ENCODE results near the gene RPLP2.
A peak's percentile ranks its signal among the peaks of the same experiment; 100 is the strongest.

RPLP2 gene

DNA sequence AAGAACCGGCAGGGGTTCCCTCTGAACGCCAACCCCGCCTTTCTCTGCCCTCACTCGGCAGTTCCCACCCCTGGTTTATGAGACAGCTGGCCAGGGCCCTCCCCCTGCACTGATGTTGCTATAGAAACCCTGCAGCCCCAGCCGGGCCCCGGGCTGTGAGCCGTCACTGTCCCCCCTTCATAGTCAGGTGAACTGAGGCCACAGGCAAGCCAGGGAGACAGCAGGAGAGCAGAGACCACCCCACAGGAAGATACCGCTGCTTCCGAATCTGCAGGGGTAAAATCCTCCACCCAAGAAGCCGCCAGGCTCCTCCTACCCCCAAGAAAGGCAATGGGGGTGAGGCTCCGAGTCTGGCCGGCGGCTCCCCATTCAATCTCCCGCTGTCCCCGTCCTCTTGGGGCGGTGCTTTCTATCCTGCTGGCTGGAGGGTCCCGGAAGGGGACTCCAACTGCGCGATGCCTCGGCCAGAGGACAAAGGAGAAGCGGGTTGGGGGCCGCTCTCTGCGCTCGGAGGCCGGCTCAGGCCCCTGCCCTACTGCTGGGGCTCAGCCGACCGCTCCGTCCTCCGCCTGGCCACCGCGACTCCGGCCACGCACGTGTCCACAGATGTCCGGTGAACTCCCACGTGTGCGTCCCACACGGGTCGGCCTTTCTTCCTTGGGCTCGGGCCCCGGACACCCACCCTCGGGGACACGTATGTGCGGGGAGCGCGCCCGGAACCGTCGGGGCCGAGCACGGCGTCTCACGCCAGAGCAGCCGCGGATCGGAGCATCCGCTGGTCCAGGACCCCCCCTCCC, 12.3 kb upstream of the RPLP2 start (continued):
- TF ChIP-seq, protein P1, sequence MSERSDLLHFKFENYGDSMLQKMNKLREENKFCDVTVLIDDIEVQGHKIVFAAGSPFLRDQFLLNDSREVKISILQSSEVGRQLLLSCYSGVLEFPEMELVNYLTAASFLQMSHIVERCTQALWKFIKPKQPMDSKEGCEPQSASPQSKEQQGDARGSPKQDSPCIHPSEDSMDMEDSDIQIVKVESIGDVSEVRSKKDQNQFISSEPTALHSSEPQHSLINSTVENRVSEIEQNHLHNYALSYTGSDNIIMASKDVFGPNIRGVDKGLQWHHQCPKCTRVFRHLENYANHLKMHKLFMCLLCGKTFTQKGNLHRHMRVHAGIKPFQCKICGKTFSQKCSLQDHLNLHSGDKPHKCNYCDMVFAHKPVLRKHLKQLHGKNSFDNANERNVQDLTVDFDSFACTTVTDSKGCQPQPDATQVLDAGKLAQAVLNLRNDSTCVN (tag by site-specific recombination; optimal IDR thresholded peaks at IDR 0.05) = peak; percentile 88
- no peak for TF ChIP-seq ZBTB1 (tag by site-specific recombination; IDR thresholded peaks at IDR 0.05)
- TF ChIP-seq, protein P2, sequence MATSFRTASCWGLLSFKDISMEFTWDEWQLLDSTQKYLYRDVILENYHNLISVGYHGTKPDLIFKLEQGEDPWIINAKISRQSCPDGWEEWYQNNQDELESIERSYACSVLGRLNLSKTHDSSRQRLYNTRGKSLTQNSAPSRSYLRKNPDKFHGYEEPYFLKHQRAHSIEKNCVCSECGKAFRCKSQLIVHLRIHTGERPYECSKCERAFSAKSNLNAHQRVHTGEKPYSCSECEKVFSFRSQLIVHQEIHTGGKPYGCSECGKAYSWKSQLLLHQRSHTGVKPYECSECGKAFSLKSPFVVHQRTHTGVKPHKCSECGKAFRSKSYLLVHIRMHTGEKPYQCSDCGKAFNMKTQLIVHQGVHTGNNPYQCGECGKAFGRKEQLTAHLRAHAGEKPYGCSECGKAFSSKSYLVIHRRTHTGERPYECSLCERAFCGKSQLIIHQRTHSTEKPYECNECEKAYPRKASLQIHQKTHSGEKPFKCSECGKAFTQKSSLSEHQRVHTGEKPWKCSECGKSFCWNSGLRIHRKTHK (tag by site-specific recombination; IDR thresholded peaks at IDR 0.05) = no peak
- TF ChIP-seq, protein P3, sequence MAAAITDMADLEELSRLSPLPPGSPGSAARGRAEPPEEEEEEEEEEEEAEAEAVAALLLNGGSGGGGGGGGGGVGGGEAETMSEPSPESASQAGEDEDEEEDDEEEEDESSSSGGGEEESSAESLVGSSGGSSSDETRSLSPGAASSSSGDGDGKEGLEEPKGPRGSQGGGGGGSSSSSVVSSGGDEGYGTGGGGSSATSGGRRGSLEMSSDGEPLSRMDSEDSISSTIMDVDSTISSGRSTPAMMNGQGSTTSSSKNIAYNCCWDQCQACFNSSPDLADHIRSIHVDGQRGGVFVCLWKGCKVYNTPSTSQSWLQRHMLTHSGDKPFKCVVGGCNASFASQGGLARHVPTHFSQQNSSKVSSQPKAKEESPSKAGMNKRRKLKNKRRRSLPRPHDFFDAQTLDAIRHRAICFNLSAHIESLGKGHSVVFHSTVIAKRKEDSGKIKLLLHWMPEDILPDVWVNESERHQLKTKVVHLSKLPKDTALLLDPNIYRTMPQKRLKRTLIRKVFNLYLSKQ (tag by site-specific recombination; IDR thresholded peaks at IDR 0.05; ENCODE audit: borderline replicate concordance) = no peak
- TF ChIP-seq GLIS2 (tag by site-specific recombination; IDR thresholded peaks at IDR 0.05) = peak; percentile 91
- TF ChIP-seq ZNF785 (tag by site-specific recombination; IDR thresholded peaks at IDR 0.05) = no peak
- TF ChIP-seq ZNF510 (tag by site-specific recombination; IDR thresholded peaks at IDR 0.05; ENCODE audit: insufficient replicate concordance) = no peak
- no peak for TF ChIP-seq ZNF791 (tag by site-specific recombination; IDR thresholded peaks at IDR 0.05)

DNA sequence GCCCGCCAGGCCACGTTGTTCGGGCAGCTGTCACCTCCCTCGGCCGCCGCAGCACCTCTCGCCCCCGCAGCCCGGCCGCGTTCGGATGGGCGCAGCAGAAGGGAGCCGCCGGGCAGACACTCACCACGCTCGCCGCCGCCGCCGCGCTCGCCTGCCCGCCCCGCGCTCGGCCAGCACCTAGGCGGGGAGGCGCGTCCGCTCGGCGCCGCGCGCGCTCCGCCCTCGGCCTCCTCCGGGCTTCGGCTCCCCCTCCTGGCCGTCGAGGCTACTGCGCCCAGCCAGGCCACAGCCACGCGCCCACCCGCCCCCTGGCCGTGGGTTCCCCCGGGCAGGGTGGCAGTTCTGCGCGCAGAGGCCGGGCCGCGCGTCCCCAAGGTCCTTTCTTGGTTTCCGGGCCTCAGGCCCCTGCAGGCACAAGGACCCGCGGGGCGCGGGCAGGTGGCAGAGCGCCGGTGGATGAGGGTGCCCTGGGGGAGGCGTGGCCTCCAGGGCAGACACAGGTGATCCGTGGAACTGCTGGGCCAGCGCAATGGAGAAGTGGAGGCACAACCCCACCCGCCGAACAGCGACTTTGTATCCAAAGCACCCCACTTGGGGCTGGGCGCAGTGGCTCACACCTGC, 11.6 kb upstream of the RPLP2 start, which contains the start of gene SLC25A22:
SLC25A22 (minus strand) TSS at position 189 of the 621 bp plus-strand sequence. CDS start 3,275 bp downstream, outside the sequence.
- H3K9me3 ChIP-seq (ENCODE audit: control insufficient read depth, insufficient read depth, low read depth, low read length) = no peaks in the 10 kb centered on the region
- peaks cover 6% of the 10 kb centered on the region for H3K4me1 ChIP-seq (ENCODE audit: control insufficient read depth, insufficient read depth, low read length)
- ChIA-PET POLR2A (interaction anchor here (0.6 to 0.7 kb wide), 2 partner anchors 8 to 15 kb away, joined by 3 read pairs; no protein-coding TSS in a partner anchor), CTCF (interaction anchor here (1.2 kb wide), 1 partner anchor 13 kb away, joined by 6 read pairs; no protein-coding TSS in a partner anchor)
- peak within 1 kb of the TSS; percentile 90 for H3K4me3 ChIP-seq (ENCODE audit: low read depth, low read length)
- peak within 1 kb of the TSS; percentile 74; the same call in 1 of the 2 replicates for H3K27ac ChIP-seq (ENCODE audit: extremely low read depth, low read depth, low read length)
- peaks cover 0 to 60% of the 10 kb centered on the region in 2 experiments; a peak in 1 of 3 replicates for H3K36me3 ChIP-seq (ENCODE audit: control insufficient read depth in 2 of 2, insufficient read depth in 1 of 2, low read length in 2 of 2)
- peak; percentile 72 for TF ChIP-seq ZBTB8A (tag by site-specific recombination; IDR thresholded peaks at IDR 0.05)
- 0 out of 2 replicates have a peak, but pooled peaks have one; percentile 38 for TF ChIP-seq KLF10 (tag by site-specific recombination; IDR thresholded peaks at IDR 0.05)
- no peak for TF ChIP-seq BCL11A (tag by site-specific recombination; IDR thresholded peaks at IDR 0.05; ENCODE audit: low read depth)
- TF ChIP-seq, protein P4, sequence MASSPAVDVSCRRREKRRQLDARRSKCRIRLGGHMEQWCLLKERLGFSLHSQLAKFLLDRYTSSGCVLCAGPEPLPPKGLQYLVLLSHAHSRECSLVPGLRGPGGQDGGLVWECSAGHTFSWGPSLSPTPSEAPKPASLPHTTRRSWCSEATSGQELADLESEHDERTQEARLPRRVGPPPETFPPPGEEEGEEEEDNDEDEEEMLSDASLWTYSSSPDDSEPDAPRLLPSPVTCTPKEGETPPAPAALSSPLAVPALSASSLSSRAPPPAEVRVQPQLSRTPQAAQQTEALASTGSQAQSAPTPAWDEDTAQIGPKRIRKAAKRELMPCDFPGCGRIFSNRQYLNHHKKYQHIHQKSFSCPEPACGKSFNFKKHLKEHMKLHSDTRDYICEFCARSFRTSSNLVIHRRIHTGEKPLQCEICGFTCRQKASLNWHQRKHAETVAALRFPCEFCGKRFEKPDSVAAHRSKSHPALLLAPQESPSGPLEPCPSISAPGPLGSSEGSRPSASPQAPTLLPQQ (tag by site-specific recombination; IDR thresholded peaks at IDR 0.05) = no peak
- no peak for TF ChIP-seq ZNF747 (tag by site-specific recombination; IDR thresholded peaks at IDR 0.05)
- no peak for TF ChIP-seq ZNF670 (tag by site-specific recombination; IDR thresholded peaks at IDR 0.05; ENCODE audit: low read depth)
- TF ChIP-seq KLF16 (tag by site-specific recombination; IDR thresholded peaks at IDR 0.05) = 0 out of 2 replicates have a peak, but pooled peaks have one; percentile 21
- no peak for TF ChIP-seq ZSCAN23 (tag by site-specific recombination; IDR thresholded peaks at IDR 0.05)
- no peak for TF ChIP-seq ZIC2 (tag by site-specific recombination; IDR thresholded peaks at IDR 0.05)
- TF ChIP-seq, protein P5, sequence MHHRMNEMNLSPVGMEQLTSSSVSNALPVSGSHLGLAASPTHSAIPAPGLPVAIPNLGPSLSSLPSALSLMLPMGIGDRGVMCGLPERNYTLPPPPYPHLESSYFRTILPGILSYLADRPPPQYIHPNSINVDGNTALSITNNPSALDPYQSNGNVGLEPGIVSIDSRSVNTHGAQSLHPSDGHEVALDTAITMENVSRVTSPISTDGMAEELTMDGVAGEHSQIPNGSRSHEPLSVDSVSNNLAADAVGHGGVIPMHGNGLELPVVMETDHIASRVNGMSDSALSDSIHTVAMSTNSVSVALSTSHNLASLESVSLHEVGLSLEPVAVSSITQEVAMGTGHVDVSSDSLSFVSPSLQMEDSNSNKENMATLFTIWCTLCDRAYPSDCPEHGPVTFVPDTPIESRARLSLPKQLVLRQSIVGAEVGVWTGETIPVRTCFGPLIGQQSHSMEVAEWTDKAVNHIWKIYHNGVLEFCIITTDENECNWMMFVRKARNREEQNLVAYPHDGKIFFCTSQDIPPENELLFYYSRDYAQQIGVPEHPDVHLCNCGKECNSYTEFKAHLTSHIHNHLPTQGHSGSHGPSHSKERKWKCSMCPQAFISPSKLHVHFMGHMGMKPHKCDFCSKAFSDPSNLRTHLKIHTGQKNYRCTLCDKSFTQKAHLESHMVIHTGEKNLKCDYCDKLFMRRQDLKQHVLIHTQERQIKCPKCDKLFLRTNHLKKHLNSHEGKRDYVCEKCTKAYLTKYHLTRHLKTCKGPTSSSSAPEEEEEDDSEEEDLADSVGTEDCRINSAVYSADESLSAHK (tag by site-specific recombination; IDR thresholded peaks at IDR 0.05) = no peak
- TF ChIP-seq ZNF133 (tag by site-specific recombination; IDR thresholded peaks at IDR 0.05) = no peak
- TF ChIP-seq, protein P6, sequence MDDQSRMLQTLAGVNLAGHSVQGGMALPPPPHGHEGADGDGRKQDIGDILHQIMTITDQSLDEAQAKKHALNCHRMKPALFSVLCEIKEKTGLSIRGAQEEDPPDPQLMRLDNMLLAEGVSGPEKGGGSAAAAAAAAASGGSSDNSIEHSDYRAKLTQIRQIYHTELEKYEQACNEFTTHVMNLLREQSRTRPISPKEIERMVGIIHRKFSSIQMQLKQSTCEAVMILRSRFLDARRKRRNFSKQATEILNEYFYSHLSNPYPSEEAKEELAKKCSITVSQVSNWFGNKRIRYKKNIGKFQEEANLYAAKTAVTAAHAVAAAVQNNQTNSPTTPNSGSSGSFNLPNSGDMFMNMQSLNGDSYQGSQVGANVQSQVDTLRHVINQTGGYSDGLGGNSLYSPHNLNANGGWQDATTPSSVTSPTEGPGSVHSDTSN (CRISPR knock-in tag; IDR thresholded peaks at IDR 0.05) = peak; percentile 69; the same call in 1 of the 2 replicates
- no peak for TF ChIP-seq ZNF423 (tag by site-specific recombination; IDR thresholded peaks at IDR 0.05)
- TF ChIP-seq ZNF514 (tag by site-specific recombination; IDR thresholded peaks at IDR 0.05) = no peak
- TF ChIP-seq MYNN (tag by site-specific recombination; IDR thresholded peaks at IDR 0.05; ENCODE audit: borderline replicate concordance) = no peak
- TF ChIP-seq ZNF335 (tag by site-specific recombination; conservative IDR thresholded peaks at IDR 0.05) = peak; percentile 28
- TF ChIP-seq KLF7 (tag by site-specific recombination; IDR thresholded peaks at IDR 0.05; ENCODE audit: borderline replicate concordance) = no peak
- no peak for TF ChIP-seq ZNF600 (tag by site-specific recombination; IDR thresholded peaks at IDR 0.05)

All from HEK293 (cell line).